Activated CD4-positive, CD25-positive, alpha-beta regulatory T cell (primary cell): ENCODE results near the gene FAM227A.
A peak's percentile ranks its signal among the peaks of the same experiment; 100 is the strongest.

Source experiments
- DNase-seq, 4 experiments: peaks; one replicate each; lab custom pipeline; 2025; lab: John Stamatoyannopoulos, UW

Gene FAM227A

GRCh38 chr22:38656256-38657044 is at the start of gene FAM227A, which contains the start of gene CBY1:
FAM227A (minus strand) TSS chr22:38656392; CDS start chr22:38650168, 6,224 bp downstream.
CBY1 (plus strand) TSS chr22:38656638; CDS start chr22:38668055, 11,417 bp downstream.
- peak; percentile 75 to 80 (median 77) for DNase-seq

GRCh38 chr22:38705235-38706100 is 49.3 kb upstream of the FAM227A start, which contains the start of gene GTPBP1:
GTPBP1 (plus strand) TSS chr22:38705944; CDS start chr22:38705956, 12 bp downstream.
- peak; percentile 94 to 99 (median 98) for DNase-seq

GRCh38 chr22:38704654-38705234 is 48.6 kb upstream of the FAM227A start:
- no peak for DNase-seq

DNA sequence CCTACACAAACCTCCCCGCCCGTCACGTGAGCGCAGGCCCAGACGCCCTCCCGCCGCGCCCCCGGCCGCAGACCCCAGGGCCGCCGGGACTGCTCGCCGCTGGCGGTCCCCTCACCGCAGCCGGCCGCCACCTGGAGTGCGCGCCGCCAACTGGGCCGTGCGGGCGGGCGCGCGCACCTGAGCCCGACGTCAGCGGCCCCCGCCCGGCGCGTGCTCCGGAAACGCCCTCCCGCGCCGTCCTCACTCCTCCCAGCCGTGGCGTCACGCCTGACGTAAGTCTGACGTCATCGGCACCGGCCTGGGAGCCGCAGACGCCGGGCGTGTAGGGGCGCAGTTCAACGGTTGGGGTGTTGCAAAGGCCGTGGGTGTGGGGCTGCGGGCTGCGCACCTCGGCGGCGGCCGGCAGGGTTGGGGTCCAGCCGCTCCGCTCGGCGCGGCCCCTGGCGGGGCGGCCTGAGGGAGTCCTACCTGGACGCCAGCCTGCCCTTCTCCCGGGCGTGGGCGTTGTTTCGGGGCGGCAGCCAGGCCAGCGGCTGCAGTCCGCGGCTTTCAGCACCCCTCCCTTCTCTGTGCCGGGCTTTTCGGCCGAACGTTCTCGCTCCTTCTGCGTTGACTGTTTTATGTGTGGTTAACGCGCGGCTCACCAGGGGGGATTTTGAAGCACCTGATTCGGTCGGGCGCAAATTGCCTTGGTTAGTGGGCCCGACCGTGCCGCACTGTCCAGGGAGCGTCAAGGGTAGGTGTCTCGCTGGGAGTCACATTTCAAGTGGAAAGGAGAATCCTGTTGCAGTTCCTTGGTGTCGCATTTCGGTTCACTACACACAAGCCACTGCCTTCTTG is 44.8 kb upstream of the FAM227A start, which contains the start of gene JOSD1:
TSS of gene JOSD1 (minus strand) at position 155 of the 840 bp plus-strand sequence. CDS start 956 bp downstream, outside the sequence.
- DNase-seq: peak; percentile 89 to 97 (median 93)

- peak in 1 of 4 experiments; percentile 54 for DNase-seq
Observed at GRCh38 chr22:38700270-38700788, 44.1 kb upstream of the FAM227A start.

DNA sequence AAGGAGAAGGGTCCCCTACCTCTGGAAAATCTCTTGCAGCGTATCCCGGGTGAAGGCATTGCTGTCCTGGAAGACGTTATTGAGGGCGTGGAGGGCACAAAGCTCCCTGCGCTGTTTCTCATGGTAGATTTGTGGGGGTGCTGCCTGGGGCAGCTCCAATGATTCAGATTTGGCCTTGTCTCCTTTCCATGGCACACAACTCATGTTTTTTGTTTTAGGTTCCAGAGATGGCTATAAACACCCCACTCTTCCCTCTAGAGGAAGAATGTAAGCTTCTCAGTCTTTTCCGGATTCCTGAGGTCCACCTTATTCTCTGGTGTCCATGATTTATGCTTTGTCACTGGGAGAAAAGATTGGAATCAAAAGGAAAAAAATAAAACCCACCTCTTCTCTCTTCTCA is 43.6 kb upstream of the FAM227A start:
- DNase-seq: no peak

- DNase-seq: no peak
Observed at GRCh38 chr22:38699143-38699542, 43.0 kb upstream of the FAM227A start.

DNA sequence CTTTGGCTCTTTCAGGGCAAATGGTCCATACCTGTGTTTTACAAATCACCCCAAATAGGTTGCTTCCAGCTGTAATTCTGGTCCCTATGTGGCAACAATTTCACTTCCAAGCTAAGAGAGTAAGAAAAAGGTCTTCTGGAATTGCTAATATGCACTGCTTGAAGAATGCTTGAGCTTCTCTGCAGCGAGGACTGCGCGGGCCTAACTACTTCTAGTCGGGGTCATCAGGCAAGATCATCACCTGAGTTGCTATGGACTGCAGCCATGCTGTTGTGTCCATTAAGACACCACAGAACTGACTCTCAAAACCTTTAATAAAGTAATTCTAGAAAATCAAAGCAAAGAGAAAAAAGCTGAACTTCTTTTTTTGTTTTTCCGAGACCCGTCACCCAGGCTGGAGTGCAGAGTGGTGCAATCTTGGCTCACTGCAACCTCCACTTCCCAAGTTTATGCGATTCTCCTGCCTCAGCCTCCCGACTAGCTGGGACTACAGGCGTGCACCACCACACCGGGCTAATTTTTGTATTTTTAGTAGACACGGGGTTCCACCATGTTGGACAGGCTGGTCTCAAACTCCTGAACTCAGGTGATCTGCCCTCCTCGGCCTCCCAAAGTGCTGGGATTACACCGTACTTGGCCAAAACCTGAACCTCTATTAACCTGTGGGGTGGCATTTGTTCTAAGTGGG is 42.4 kb upstream of the FAM227A start:
- no peak for DNase-seq

- DNase-seq: no peak
Observed at GRCh38 chr22:38697425-38698089, 41.4 kb upstream of the FAM227A start.

GRCh38 chr22:38696606-38697424 is 40.6 kb upstream of the FAM227A start:
- DNase-seq: peak in 1 of 4 experiments; percentile 6

- DNase-seq: no peak
Observed at GRCh38 chr22:38694940-38695339, 38.7 kb upstream of the FAM227A start.

- DNase-seq: no peak
Observed at GRCh38 chr22:38694049-38694448, 37.9 kb upstream of the FAM227A start.

- DNase-seq: no peak
Observed at GRCh38 chr22:38689651-38690050, 33.5 kb upstream of the FAM227A start.

DNA sequence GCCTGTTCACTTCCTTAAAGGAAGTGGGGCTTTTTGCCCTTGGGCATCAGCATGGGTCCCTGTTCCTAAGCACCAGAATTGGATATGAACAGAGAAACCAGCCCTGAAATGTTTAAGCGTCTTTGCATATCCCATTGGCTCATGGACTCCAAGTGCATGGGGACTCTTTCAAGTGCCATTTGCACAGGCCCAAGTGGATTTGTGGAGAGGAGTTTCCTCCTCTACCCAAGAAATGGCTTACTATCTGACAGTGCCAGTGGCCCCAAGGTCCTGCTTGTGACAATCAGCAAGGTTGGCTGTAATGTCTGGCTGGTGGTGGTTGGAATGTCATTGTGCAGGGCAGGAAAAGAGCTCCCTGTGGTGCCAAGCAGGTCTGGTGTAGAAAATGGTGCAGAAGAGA is 29.6 kb upstream of the FAM227A start:
- DNase-seq: no peak

DNA sequence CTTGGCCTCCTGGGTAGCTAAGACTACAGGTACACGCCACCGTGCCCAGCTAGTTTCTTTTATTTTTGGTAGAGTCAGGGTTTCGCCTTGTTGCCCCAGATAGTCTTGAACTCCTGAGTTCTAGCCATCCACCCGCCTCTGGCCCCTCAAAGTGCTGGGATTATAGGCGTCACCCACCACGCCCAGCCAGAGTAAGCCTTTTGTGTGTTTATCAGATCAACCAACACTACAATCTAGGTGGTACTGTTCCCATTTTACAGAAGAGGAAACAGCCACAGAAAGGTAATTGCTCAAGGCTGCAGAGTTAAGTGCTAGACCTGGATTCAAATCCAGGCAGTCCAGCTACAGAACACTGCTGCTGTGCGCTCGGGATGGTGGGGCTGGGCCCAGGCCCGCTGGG is 28.7 kb upstream of the FAM227A start:
- DNase-seq: no peak

DNA sequence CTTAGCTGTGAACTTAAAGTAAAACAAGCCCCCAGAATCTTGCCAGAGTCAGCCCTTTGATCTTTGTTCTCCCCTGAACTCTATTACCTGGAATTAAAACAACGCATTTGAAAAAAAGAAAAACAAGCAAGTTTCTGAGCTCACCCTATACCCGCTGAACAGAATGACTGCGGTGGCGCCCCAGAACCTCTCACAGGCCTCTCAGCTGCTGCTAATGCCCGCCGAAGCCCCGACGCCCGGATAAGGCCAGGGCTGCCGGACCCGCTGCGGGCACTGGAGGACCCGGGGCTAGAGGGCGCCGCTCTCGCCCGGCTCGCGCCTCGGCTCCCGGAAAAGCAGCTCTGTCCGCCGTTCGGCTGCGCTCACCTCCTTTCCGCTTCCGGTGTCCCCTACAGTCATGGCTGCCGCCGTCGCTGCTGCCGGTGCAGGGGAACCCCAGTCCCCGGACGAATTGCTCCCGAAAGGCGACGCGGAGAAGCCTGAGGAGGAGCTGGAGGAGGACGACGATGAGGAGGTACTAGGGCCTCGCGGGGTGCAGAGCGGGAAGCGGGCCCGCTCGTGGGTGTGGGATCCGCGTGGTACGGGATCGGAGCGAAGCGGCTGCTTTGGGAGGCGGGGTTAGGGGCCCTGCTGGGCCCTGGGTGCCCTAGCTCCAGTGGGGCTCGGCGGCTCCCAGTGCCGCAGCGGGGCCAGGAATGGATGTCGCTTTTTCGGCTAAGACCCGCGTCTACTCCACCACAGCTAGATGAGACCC is 25.6 kb upstream of the FAM227A start, which contains the start of gene TOMM22:
TSS of gene TOMM22 (plus strand) at position 376 of the 754 bp plus-strand sequence. CDS start at position 398, 22 bp downstream.
- DNase-seq: peak; percentile 66 to 79 (median 74)

DNA sequence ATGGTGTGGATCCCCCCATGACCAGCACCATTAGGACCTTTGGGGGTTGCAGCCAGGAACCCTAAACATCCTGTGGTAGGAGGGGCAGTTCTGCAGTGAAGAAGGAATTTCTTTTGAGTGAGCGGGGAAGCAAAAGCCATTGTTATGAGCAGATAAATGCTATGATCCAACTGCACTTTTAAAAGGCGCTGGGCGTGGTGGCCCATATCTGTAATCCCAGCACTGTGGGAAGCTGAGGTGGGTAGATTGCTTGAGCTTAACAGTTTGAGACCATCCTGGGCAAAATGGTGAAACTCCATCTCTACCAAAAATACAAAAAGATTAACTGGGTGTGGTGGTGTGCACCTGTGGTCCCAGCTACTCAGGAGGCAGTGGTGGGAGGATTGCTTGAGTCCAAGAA is 19.6 kb upstream of the FAM227A start:
- no peak for DNase-seq

DNA sequence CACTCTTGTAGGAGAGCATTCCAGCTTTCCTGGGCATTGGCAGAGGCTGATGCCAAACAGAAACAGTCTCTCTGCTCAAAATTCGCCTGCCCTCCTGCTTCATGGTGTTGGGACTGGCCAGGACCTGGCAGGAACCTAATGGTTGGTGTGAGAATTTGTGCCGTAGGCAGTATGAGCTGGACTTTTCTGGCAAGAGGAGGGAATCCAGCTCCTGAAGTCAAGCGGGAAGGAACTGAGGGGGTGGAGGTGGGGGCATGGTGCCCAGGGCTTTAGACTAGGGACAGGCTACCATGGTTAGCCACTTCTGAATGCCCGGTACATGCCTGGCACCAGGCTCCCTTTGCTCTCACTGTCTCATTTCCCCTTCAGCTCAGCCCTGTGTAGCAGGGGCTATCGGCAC is 18.7 kb upstream of the FAM227A start:
- DNase-seq: no peak
